HG03064 (cell line): ENCODE data around the gene PHF1.
A peak's percentile ranks its signal among the peaks of the same experiment; 100 is the strongest.

Source experiments
- ATAC-seq: cut with Tn5 transposase; IDR thresholded peaks from one replicate; pipeline ENCODE4 v1.9.1; 2021; ENCODE audit warnings: low read depth; ENCODE audit not compliant: unreplicated experiment

Gene PHF1

DNA sequence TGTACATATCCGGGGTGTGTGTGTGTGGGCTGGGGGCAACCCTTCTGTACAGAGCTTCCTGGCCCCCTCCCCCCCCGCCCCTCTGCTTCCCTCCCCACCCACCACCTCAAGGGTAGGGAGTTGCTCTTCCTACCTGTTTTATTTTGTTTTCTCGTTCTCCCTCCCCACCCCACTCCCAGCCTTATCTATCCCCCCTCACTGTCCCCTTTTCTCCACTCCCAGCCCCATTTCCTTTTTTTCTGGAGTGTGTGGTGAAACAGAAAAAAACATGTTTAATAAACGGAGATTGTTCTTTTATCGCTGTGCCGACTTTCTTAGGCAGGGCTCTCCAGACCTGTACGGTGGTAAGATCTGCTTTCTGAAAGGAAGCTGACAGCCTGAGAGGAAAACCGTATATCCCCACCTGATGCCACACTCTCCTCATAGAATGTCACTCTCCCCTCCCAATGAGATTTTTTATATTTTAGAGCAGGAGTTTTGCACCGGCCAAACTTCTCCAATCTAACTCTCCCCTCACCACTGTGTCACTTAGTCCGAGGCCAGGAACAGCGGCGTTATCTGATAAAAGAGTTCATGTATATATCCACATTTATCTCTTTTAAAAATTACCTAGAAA, 42.7 kb downstream of the PHF1 start:
- ATAC-seq: no peak

DNA sequence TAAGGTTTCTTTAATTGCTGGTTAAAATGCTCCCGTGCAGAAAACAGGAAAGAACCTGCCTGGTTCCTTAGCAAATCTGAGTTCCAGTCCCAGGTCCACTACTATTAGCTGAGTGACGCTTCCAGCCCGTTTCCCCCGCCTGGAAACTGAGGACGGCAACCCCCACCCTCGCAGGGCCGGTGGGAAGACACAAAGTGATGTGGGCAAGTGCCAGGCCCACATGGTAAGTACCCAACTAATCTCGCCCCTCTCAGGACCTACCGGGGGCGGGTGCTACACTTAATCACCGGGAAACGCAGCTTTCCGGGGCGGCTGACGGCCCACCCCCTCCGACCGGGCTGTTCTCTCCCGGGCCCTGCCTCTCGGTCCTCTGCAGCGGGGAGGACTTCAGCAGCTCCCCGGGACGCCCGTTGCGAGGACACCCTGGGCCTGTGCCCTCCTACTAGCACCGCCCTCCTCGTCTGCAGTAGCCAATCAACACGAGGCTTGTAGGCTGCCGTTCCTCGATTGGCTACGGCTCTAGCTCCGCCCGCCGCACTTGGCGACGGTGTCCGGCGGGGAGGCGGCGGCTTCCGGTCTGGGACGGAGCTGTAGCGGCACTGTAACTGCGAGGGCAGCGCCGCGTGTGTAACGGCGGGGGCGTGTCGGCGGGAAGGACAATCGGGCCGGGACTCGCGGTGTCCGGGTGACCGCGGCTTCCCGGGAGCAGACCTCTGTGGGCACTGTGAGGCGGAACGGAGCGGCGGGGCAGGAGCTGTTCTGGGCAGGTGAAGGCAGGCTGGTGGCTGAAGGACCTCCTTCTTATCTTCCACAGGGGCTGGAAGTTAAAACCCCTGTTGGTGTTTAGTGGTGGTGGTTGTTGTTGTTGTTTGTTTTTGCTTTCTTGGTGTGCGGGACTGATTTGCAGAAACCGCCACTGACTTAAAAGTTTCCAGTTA, 43.5 kb downstream of the PHF1 start, which contains the start of gene ZBTB9:
TSS of gene ZBTB9 (plus strand) at position 568 of the 938 bp plus-strand sequence. CDS start 525 bp downstream, outside the sequence.
- peak; percentile 95 for ATAC-seq

DNA sequence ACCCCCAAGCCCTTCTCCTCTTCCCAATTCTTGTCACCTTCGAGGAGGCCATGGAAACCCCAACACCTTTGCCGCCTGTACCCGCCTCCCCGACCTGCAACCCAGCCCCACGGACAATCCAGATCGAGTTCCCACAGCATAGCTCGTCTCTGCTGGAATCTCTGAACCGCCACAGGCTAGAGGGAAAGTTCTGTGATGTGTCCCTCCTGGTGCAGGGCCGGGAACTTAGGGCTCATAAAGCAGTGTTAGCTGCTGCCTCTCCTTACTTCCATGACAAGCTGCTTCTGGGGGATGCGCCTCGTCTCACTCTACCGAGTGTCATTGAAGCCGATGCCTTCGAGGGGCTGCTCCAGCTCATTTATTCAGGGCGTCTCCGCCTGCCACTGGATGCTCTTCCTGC, 44.2 kb downstream of the PHF1 start:
- no peak for ATAC-seq

DNA sequence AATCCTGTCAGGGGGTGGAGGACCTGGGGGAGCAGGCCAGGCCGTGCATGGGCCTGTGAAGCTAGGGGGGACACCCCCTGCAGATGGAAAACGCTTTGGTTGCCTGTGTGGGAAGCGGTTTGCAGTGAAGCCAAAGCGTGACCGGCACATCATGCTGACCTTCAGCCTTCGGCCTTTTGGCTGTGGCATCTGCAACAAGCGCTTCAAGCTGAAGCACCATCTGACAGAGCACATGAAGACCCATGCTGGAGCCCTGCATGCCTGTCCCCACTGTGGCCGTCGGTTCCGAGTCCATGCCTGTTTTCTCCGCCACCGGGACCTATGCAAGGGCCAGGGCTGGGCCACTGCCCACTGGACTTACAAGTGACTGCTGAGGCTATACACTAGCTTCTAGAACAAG, 45.3 kb downstream of the PHF1 start:
- ATAC-seq: no peak

DNA sequence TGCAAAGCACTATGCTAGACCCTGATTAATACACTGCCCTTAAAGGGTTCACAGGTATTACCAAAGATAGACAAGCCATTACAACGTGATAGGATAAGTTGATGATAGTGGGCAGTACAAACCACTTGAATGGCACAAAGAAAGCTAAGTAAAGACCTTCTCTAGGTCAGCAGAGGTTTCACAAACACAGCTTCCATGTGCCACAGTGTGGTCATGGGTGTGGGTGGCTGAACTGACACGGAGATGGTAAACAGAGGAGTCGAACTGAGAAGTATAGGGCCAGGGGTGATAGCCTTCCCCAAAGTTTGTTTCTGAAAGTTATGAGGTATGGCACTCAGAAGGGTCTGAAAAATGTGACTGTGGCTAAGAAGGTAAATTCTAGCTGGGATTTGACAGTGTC, 47.9 kb downstream of the PHF1 start:
- ATAC-seq: no peak

DNA sequence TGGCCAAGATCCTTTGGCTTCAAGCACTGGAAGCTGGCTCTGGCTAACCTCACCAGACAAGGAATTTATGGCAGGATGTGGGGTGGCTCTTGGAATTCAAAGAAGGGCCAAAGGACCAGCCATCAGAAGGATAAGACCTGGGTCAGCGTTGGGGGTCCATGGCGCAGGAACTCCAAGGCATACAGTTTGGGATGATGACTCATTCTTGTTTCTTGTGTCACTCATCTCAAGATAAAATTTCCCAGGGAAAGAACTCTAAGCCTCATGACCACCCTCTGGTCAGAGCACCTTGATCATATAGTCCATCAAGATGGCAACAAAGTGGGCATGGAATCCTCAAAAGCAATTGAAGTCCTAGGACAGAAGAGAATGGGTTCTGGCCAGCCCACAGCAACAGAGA, 48.4 kb downstream of the PHF1 start:
- ATAC-seq: no peak
